ENCODE data around the gene MUC4. TPM values are rescaled to one million over a fixed set of nuclear protein-coding genes. Genes with fewer than 3 reads are reported as not detected.

Gene MUC4
- total and polyA plus RNA-seq, 9 of the 15 experiments (the other 6 are each of a cell fraction or from before 2014, with no cell fraction given): under 0.01 to 0.21 (median 0.10) TPM; not detected in 4

GRCh38 chr3:195732940-195733339 is 78.8 kb downstream of the MUC4 start:
- Histone ChIP-seq H2AFZ (ENCODE audit: low read depth, low read length) (no peak overlapping the region), H3K79me2 (ENCODE audit: control insufficient read depth, insufficient read depth, low read length) (no peaks in the 10 kb centered on the region), H3K4me1 (replicated peaks in 1 of 2; ENCODE audit: control insufficient read depth in 2 of 2, insufficient read depth in 2 of 2, low read length in 2 of 2) (no peaks in the 10 kb centered on the region; a peak in 1 of 5 replicates), H3K9me3 (replicated peaks; ENCODE audit: control insufficient read depth, insufficient read depth, low read depth, low read length) (no peaks in the 10 kb centered on the region), H3K4me2 (ENCODE audit: insufficient read depth, low read length) (no peak overlapping the region), H3K9ac (ENCODE audit: insufficient read depth in 1 of 2, low read depth in 2 of 2, low read length in 2 of 2) (no peak overlapping the region), H3K27ac (ENCODE audit: extremely low read depth, low read depth, low read length) (no peak overlapping the region), H3K4me3 (no peak overlapping the region), H3K9me1 (ENCODE audit: control insufficient read depth, insufficient read depth, low read length) (no peaks in the 10 kb centered on the region), H4K20me1 (replicated peaks; ENCODE audit: control insufficient read depth, insufficient read depth, low read length) (no peaks in the 10 kb centered on the region), H3K27me3 (ENCODE audit: control insufficient read depth in 2 of 2, insufficient read depth in 2 of 2, low read length in 2 of 2) (peaks cover 42 to 57% of the 10 kb centered on the region in 2 experiments), H3K36me3 (ENCODE audit: control insufficient read depth, insufficient read depth, low read length) (no peaks in the 10 kb centered on the region)
- in situ Hi-C loops (cut with MboI): no loop called here
- DNase-seq (ENCODE audit: extremely low read depth in 1 of 4, low spot score in 3 of 4): no peak
- peak; percentile 17; the same call in 1 of the 3 replicates for ATAC-seq
- no peak for FAIRE-seq
- ChIA-PET CTCF (ENCODE audit: low intra/inter-chr PET ratio) (no interaction called here), POLR2A (interaction anchor here (0.7 kb wide), 1 partner anchor 12 kb away, joined by 3 read pairs; no protein-coding TSS in a partner anchor)
- 13% methylated on average over 12 of the region's 12 CpGs for WGBS (ENCODE audit: insufficient coverage, low coverage, missing lambda C conversion rate)
- no peak for TF ChIP-seq FOXP1 (CRISPR knock-in tag; IDR thresholded peaks at IDR 0.05)
- no peak for TF ChIP-seq HNRNPLL (IDR thresholded peaks at IDR 0.05; ENCODE audit: low read depth, low read length, poor library complexity, severe bottlenecking)
- no peak for TF ChIP-seq HIVEP1 (CRISPR knock-in tag; IDR thresholded peaks at IDR 0.05)
- TF ChIP-seq MLLT1 (IDR thresholded peaks at IDR 0.05): no peak
- TF ChIP-seq MCM3 (IDR thresholded peaks at IDR 0.05): no peak
- no peak for TF ChIP-seq ZBED1 (IDR thresholded peaks at IDR 0.05)
- TF ChIP-seq NCOA2 (IDR thresholded peaks at IDR 0.05; ENCODE audit: partially characterized antibody in 2 of 2): no peak
- TF ChIP-seq ETV5 (CRISPR knock-in tag; IDR thresholded peaks at IDR 0.05; ENCODE audit: low read depth): no peak
- no peak for TF ChIP-seq KLF6 (CRISPR knock-in tag; IDR thresholded peaks at IDR 0.05; ENCODE audit: borderline replicate concordance)
- intact Hi-C loops (cut with micrococcal nuclease): no loop called here
- BruUV-seq (replicated peaks): no TSS peak

All from K562 (cell line).